Measurements from ENCODE around the gene ZC3H13. TPM values are rescaled to one million over a fixed set of nuclear protein-coding genes. Genes with fewer than 3 reads are reported as not detected.

Gene ZC3H13
- total and polyA plus RNA-seq, 10 of the 15 experiments (the other 5 are each of a cell fraction or from before 2014, with no cell fraction given), result 10.0 to 55.9 (median 25.4) TPM

GRCh38 chr13:45953082-45953481 lies 99.5 kb downstream of the ZC3H13 start:
- FAIRE-seq (no peak), DNase-seq (ENCODE audit: low read depth, low spot score) (no peak), ATAC-seq (no peak)
- ChIA-PET SMC1A (ENCODE audit: uncharacterized antibody, unreplicated experiment) (no interaction called here), RAD21 (ENCODE audit: unreplicated experiment) (no interaction called here), POLR2A (interaction anchor here (0.6 to 0.7 kb wide), 2 partner anchors 87 to 182 kb away, joined by 3 to 4 read pairs; no protein-coding TSS in a partner anchor), CTCF (no interaction called here)
- Histone ChIP-seq H3K36me3 (ENCODE audit: control insufficient read depth in 2 of 2, insufficient read depth in 2 of 2, low read length in 1 of 2) (peaks cover 0 to 14% of the 10 kb centered on the region in 2 experiments; a peak in 2 of 4 replicates), H3K9ac (ENCODE audit: control insufficient read depth, insufficient read depth, low read length) (no peak overlapping the region), H3K9me3 (replicated peaks; ENCODE audit: control insufficient read depth, insufficient read depth, low read length) (no peaks in the 10 kb centered on the region), H4K20me1 (ENCODE audit: control insufficient read depth, insufficient read depth) (no peaks in the 10 kb centered on the region), H2AFZ (ENCODE audit: control insufficient read depth, low read depth, low read length) (no peak overlapping the region), H3K4me2 (ENCODE audit: control insufficient read depth, insufficient read depth) (no peak overlapping the region), H3K79me2 (ENCODE audit: control insufficient read depth, insufficient read depth, low read length) (no peaks in the 10 kb centered on the region), H3K27ac (ENCODE audit: control insufficient read depth, insufficient read depth) (no peak overlapping the region), H3K27me3 (replicated peaks in 1 of 2; ENCODE audit: control insufficient read depth in 2 of 2, insufficient read depth in 2 of 2, low read length in 1 of 2) (no peaks in the 10 kb centered on the region), H3K4me1 (ENCODE audit: control insufficient read depth, insufficient read depth, low read length) (no peaks in the 10 kb centered on the region), H3K4me3 (no peak overlapping the region)
- intact Hi-C loops (cut with micrococcal nuclease; ENCODE audit: unreplicated experiment) (no loop called here), in situ Hi-C loops (cut with MboI) (no loop called here)
- 98% methylated on average over 3 of the region's 3 CpGs for WGBS (ENCODE audit: insufficient coverage, insufficient replicate concordance, low lambda C conversion rate, missing lambda C conversion rate)
- no TSS peak for BruUV-seq (replicated peaks)
- TF ChIP-seq, protein P1, sequence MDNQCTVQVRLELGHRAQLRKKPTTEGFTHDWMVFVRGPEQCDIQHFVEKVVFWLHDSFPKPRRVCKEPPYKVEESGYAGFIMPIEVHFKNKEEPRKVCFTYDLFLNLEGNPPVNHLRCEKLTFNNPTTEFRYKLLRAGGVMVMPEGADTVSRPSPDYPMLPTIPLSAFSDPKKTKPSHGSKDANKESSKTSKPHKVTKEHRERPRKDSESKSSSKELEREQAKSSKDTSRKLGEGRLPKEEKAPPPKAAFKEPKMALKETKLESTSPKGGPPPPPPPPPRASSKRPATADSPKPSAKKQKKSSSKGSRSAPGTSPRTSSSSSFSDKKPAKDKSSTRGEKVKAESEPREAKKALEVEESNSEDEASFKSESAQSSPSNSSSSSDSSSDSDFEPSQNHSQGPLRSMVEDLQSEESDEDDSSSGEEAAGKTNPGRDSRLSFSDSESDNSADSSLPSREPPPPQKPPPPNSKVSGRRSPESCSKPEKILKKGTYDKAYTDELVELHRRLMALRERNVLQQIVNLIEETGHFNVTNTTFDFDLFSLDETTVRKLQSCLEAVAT (IDR thresholded peaks at IDR 0.05), result no peak
- TF ChIP-seq IRF4 (IDR thresholded peaks at IDR 0.05; ENCODE audit: low read depth, low read length), result no peak
- TF ChIP-seq PRDM15 (CRISPR knock-in tag; IDR thresholded peaks at IDR 0.05), result no peak
- TF ChIP-seq ETV6 (conservative IDR thresholded peaks at IDR 0.05 in 1 of 2, IDR thresholded peaks at IDR 0.05 in 1 of 2; ENCODE audit: borderline replicate concordance in 1 of 2, low read depth in 1 of 2), result no peak
- TF ChIP-seq HCFC1 (IDR thresholded peaks at IDR 0.05; ENCODE audit: low read length), result no peak
- no peak for TF ChIP-seq SREBF2 (IDR thresholded peaks at IDR 0.05; ENCODE audit: low read length)
- no peak for TF ChIP-seq ATF2 (IDR thresholded peaks at IDR 0.05; ENCODE audit: low read length)
- TF ChIP-seq CEBPZ (IDR thresholded peaks at IDR 0.05; ENCODE audit: low read depth, low read length), result no peak
- no peak for TF ChIP-seq SREBF1 (IDR thresholded peaks at IDR 0.05; ENCODE audit: low read length)
- TF ChIP-seq SUPT20H (IDR thresholded peaks at IDR 0.05; ENCODE audit: borderline replicate concordance, control insufficient read depth, low read depth, low read length), result no peak
- TF ChIP-seq MXI1 (IDR thresholded peaks at IDR 0.05; ENCODE audit: low read depth, low read length), result no peak
